Heart left ventricle (tissue), 16 donors: ENCODE results near the gene CIB4. TPM values are rescaled to one million over a fixed set of nuclear protein-coding genes. Genes with fewer than 3 reads are reported as not detected.
A peak's percentile ranks its signal among the peaks of the same experiment; 100 is the strongest.

Experiments
- ATAC-seq, 4 donors: fragments of 200-7000 bp; cut with Tn5 transposase; one replicate each; pipeline ENCODE4 v1.9.1; 2020 to 2022; ENCODE audit warnings: moderate library complexity in 4 of 4, mild to moderate bottlenecking in 3 of 4, moderate number of reproducible peaks in 1 of 4
- DNase-seq, 5 donors: peaks; one replicate each; pipeline ENCODE4 v3.0.0-alpha.2; 2020
- H3K27ac ChIP-seq, 12 donors: fragments of 200-600 bp; sonication (generic) in 4 of 12; one replicate each; pipeline versions ENCODE4 v1.5.0 to v1.8.0; 2016 to 2022; ENCODE audit warnings: mild to moderate bottlenecking in 2 of 12
- H3K27me3 ChIP-seq, 9 donors: fragments of 200-600 bp; sonication (generic) in 2 of 9; one replicate each; pipeline versions ENCODE4 v1.5.1 to v1.8.0; 2016 to 2022; ENCODE audit warnings: mild to moderate bottlenecking in 3 of 9
- H3K36me3 ChIP-seq, 9 donors: fragments of 200-600 bp; sonication (generic) in 2 of 9; one replicate each; pipeline versions ENCODE4 v1.5.0 to v1.8.0; 2018 to 2022; ENCODE audit warnings: mild to moderate bottlenecking in 2 of 9
- H3K4me1 ChIP-seq, 12 donors: fragments of 200-600 bp; sonication (generic) in 4 of 12; one replicate each; pipeline versions ENCODE4 v1.5.0 to v1.8.0; 2016 to 2022; ENCODE audit warnings: mild to moderate bottlenecking in 3 of 12
- H3K4me3 ChIP-seq, 12 donors: fragments of 200-600 bp; sonication (generic) in 4 of 12; one replicate each; pipeline versions ENCODE4 v1.5.0 to v1.8.0; 2017 to 2022; ENCODE audit warnings: mild to moderate bottlenecking in 9 of 12, moderate library complexity in 4 of 12
- H3K9me3 ChIP-seq, 12 donors: fragments of 200-600 bp; sonication (generic) in 4 of 12; one replicate each; pipeline versions ENCODE4 v1.5.0 to v1.8.0; 2016 to 2022; ENCODE audit warnings: mild to moderate bottlenecking in 1 of 12
- CTCF ChIP-seq, 12 donors: fragments of 200-600 bp; sonication (generic) in 4 of 12; IDR thresholded peaks; one replicate each; pipeline versions ENCODE4 v1.5.0 to v1.8.0; 2018 to 2022; ENCODE audit warnings: antibody characterized with exemption in 12 of 12, mild to moderate bottlenecking in 5 of 12
- POLR2A ChIP-seq, 2 donors: fragments of 450-650 bp; IDR thresholded peaks; one replicate each; pipeline ENCODE4 v1.6.1; 2017; ENCODE audit warnings: antibody characterized with exemption in 2 of 2, mild to moderate bottlenecking in 2 of 2, moderate library complexity in 2 of 2
- WGBS, 4 donors: extraction: QIAGEN DNeasy Blood & Tissue Kit in 2 of 4; methylation state at CpG; one replicate each; pipeline versions ENCODE4 v1.1.5 to v1.1.7; 2013 to 2018; 5-methylcytosine and 5-hydroxymethylcytosine counted together
- intact Hi-C, 10 donors: fragments of 100-400 bp; cut with DNase I; formaldehyde crosslinking; loops; one replicate each; pipeline versions ENCODE4 v1.11.1 to v1.14.2; 2022
- polyA plus RNA-seq, 2 donors: library from polyadenylated mRNA; stranded (reverse); fragments of 200-250 nt; gene quantifications; one replicate each; pipeline ENCODE4 v1.2.3, GENCODE V29; 2013
- total RNA-seq, 9 donors: library from RNA; depleted of rRNA in 2 of 9; stranded (reverse); fragments of >200 nt in 2 of 9; fragmentation: NEBNext Ultra II Directional in 3 of 9; extraction: Animal tissue kit (Norgen Biotek cat#: 25700) in 3 of 9; gene quantifications; one replicate each; pipeline versions ENCODE4 v1.1.0 to v1.2.4, GENCODE V29; 2016 to 2023
- donor health status: ischemic (EF 13 %, LVEDD 7.1; RV severe dilation, severe dysfunction).
- donor health status: healthy with polysubstance abuse.
- donor health status: DM: no; HTN: yes; CAD: no.
- donor health status: DM: no; HTN: no; CAD: no.
- donor health status: ischemic (EF 25% LVEDD 6.9; RV normal size, moderate dysfunction).
- donor health status: ischemic (EF 25% LVEDD 5.7; RV mildly dilated, moderate dysfunction).
- donor health status: healthy.
- donor health status: DM: yes; HTN: yes; CAD: no.
- donor health status: ischemic (EF 35%, LVEDD 5.7; RV mildly dilated, moderate dysfunction).
- donor health status: nonischemic (EF 11% LVEDD 7.7; RV severe dilation, severe dysfunction).
- donor health status: DM: yes; HTN: yes; CAD: no.
- donor health status: PGD.
- donor health status: ischemic (EF 29% LVEDD 5.4; RV normal size, mild dysfunction).
- donor health status: nonischemic (EF 23%, LVEDD 6.1; RV moderate dilation, normal function).

The CIB4 gene
- total and polyA plus RNA-seq, 11 donors, result not detected

GRCh38 chr2:26575836-26576564 is 65.2 kb downstream of the CIB4 start:
- H3K27me3 ChIP-seq, result peaks cover 0 to 36% (median 18%) of the 10 kb centered on the region in 9 donors
- intact Hi-C loops, result loop anchor here in 6 of 10 donors (5.0 to 10.0 kb wide), 4 partner anchors 54 to 181 kb away; no protein-coding TSS in a partner anchor
- DNase-seq, result no peak
- H3K9me3 ChIP-seq, result no peaks in the 10 kb centered on the region
- no peaks in the 10 kb centered on the region for H3K4me1 ChIP-seq
- TF ChIP-seq CTCF (IDR thresholded peaks at IDR 0.05), result no peak
- TF ChIP-seq POLR2A (IDR thresholded peaks at IDR 0.05), result no peak
- no peaks in the 10 kb centered on the region for H3K36me3 ChIP-seq
- ATAC-seq, result no peak
- WGBS, 4 donors, result 83 to 95% (median 88%) methylated on average over 8 to 17 of the region's 17 CpGs
- H3K27ac ChIP-seq, result no peak overlapping the region
- H3K4me3 ChIP-seq, result no peak overlapping the region

- Histone ChIP-seq H3K27me3 (peaks cover 0 to 42% (median 18%) of the 10 kb centered on the region in 9 donors), H3K9me3 (no peaks in the 10 kb centered on the region), H3K4me1 (no peaks in the 10 kb centered on the region), H3K4me3 (no peak overlapping the region), H3K27ac (no peak overlapping the region), H3K36me3 (no peaks in the 10 kb centered on the region)
- intact Hi-C loops, result loop anchor here in 6 of 10 donors (5.0 to 10.0 kb wide), 4 partner anchors 53 to 180 kb away; no protein-coding TSS in a partner anchor
- TF ChIP-seq CTCF (IDR thresholded peaks at IDR 0.05) (no peak), POLR2A (IDR thresholded peaks at IDR 0.05) (no peak)
- no peak for ATAC-seq
- WGBS, 4 donors, result 80 to 86% (median 83%) methylated on average over 17 of the region's 17 CpGs
- peak in 1 of 5 donors; percentile 8 for DNase-seq
These were observed 66.1 kb downstream of the CIB4 start for GRCh38 chr2:26574900-26575560.

GRCh38 chr2:26574066-26574899 is 66.9 kb downstream of the CIB4 start:
- TF ChIP-seq CTCF (IDR thresholded peaks at IDR 0.05), result no peak
- TF ChIP-seq POLR2A (IDR thresholded peaks at IDR 0.05), result no peak
- Histone ChIP-seq H3K36me3 (no peaks in the 10 kb centered on the region), H3K27ac (no peak overlapping the region), H3K27me3 (peaks cover 0 to 45% (median 18%) of the 10 kb centered on the region in 9 donors), H3K9me3 (no peaks in the 10 kb centered on the region), H3K4me3 (no peak overlapping the region), H3K4me1 (no peaks in the 10 kb centered on the region)
- no peak for ATAC-seq
- WGBS, 4 donors, result 89 to 91% (median 90%) methylated on average over 15 of the region's 15 CpGs
- peak in 1 of 5 donors; percentile 30 for DNase-seq
- intact Hi-C loops, result loop anchor here in 3 of 10 donors (10.0 kb wide), 2 partner anchors 69 to 179 kb away; no protein-coding TSS in a partner anchor
